Nephron (organoid): ENCODE data around the gene ITPR1.

Source experiments
- H3K27ac Mint-ChIP-seq, 3 experiments: 2 replicates each; pipeline ENCODE4 v1.8.0; 2020; ENCODE audit warnings: mixed read lengths in 3 of 3, mild to moderate bottlenecking in 2 of 3, moderate library complexity in 1 of 3
- H3K27me3 Mint-ChIP-seq: 2 replicates; pipeline ENCODE4 v1.8.0; 2021; ENCODE audit warnings: low read depth, mild to moderate bottlenecking, moderate library complexity, mixed read lengths
- H3K36me3 Mint-ChIP-seq: 2 replicates; pipeline ENCODE4 v1.8.0; 2020; ENCODE audit warnings: low read depth, mixed read lengths
- H3K4me1 Mint-ChIP-seq: 2 replicates; pipeline ENCODE4 v1.8.0; 2020; ENCODE audit warnings: mixed read lengths
- H3K4me3 Mint-ChIP-seq, 3 experiments: 2 replicates each; pipeline ENCODE4 v1.8.0; 2020; ENCODE audit warnings: mild to moderate bottlenecking in 3 of 3, mixed read lengths in 3 of 3, moderate library complexity in 2 of 3
- H3K9me3 Mint-ChIP-seq: 2 replicates; pipeline ENCODE4 v1.8.0; 2020; ENCODE audit warnings: mixed read lengths
- TF ChIP-seq, protein P1 (sequence below), 3 experiments: fragments of 200-600 bp; sonication (generic); IDR thresholded peaks; one replicate each; pipeline ENCODE4 v1.5.0; 2021; ENCODE audit warnings: antibody characterized with exemption in 3 of 3; ENCODE audit not compliant: unreplicated experiment in 3 of 3

The ITPR1 gene

DNA sequence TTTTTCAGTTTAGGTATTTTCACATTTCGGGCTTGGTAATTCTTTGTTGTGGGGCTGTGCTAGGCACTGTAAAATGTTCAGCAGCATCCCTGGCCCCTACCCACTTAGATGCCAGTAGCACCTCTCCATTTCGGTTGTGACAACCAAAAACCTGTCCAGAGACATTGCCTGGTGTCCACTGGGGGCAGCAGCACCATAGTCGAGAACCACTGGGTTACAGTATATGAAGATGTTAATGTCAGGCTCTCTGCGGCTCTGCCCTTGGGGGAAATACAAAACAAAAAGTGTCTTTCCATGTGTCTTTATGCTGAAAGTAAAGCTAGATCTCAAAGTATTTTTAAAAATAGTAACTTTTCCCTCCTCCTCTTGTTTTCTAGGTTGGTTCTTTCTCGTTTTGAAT lies 177.2 kb downstream of the ITPR1 start:
- H3K4me3 Mint-ChIP-seq, result no peak overlapping the region
- TF ChIP-seq, protein P1, sequence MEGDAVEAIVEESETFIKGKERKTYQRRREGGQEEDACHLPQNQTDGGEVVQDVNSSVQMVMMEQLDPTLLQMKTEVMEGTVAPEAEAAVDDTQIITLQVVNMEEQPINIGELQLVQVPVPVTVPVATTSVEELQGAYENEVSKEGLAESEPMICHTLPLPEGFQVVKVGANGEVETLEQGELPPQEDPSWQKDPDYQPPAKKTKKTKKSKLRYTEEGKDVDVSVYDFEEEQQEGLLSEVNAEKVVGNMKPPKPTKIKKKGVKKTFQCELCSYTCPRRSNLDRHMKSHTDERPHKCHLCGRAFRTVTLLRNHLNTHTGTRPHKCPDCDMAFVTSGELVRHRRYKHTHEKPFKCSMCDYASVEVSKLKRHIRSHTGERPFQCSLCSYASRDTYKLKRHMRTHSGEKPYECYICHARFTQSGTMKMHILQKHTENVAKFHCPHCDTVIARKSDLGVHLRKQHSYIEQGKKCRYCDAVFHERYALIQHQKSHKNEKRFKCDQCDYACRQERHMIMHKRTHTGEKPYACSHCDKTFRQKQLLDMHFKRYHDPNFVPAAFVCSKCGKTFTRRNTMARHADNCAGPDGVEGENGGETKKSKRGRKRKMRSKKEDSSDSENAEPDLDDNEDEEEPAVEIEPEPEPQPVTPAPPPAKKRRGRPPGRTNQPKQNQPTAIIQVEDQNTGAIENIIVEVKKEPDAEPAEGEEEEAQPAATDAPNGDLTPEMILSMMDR (IDR thresholded peaks at IDR 0.05; ENCODE audit: unreplicated experiment in 3 of 3), result peak in 1 of 3 experiments; percentile 32
- peaks cover 85% of the 10 kb centered on the region for H3K36me3 Mint-ChIP-seq
- H3K9me3 Mint-ChIP-seq, result no peaks in the 10 kb centered on the region
- no peaks in the 10 kb centered on the region for H3K4me1 Mint-ChIP-seq
- H3K27ac Mint-ChIP-seq, result no peak overlapping the region
- H3K27me3 Mint-ChIP-seq, result no peaks in the 10 kb centered on the region

DNA sequence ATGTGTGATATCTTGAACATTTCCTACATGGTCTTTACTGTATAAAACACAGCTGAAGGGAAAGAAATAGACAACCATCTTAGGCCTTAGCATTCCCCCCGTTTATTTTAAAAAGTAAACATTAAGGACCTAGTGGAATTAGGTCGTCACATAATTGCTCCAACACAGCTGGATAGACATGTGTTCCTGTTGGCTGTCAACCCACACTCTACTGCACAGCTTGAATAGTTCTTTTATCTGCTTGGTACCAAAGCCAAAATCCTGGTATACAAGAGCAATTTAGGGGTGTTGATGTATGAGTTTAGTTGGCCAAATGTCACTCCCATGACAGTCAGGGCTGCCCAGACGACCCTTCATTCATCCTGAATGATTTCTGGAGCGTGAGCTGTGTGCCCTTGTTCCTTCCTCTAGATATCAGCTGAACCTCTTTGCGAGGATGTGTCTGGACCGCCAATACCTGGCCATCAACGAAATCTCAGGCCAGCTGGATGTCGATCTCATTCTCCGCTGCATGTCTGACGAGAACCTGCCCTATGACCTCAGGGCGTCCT lies 179.7 kb downstream of the ITPR1 start:
- TF ChIP-seq, protein P1 (IDR thresholded peaks at IDR 0.05; ENCODE audit: unreplicated experiment in 3 of 3), result no peak
- Mint-ChIP-seq H3K27me3 (no peaks in the 10 kb centered on the region), H3K4me3 (no peak overlapping the region), H3K4me1 (no peaks in the 10 kb centered on the region), H3K9me3 (no peaks in the 10 kb centered on the region), H3K27ac (no peak overlapping the region), H3K36me3 (peaks cover 89% of the 10 kb centered on the region)

DNA sequence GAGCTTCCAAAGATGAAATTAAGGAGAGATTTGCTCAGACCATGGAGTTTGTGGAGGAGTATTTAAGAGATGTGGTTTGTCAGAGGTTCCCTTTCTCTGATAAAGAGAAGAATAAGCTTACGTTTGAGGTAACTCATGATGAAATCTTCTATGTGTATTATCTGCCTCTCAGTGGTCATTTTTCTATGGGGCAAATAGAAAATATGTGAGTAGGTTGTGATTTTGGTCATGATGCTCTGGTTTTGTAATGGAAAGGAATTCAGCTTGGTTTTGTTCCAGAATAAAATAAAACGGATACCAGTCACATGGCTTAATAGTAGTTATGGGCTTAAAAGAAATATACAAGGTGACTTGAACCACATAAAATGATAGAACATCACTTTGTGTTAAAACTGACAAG lies 181.1 kb downstream of the ITPR1 start:
- Mint-ChIP-seq H3K36me3 (peaks cover 88% of the 10 kb centered on the region), H3K27me3 (no peaks in the 10 kb centered on the region), H3K4me1 (no peaks in the 10 kb centered on the region), H3K27ac (no peak overlapping the region), H3K4me3 (no peak overlapping the region), H3K9me3 (no peaks in the 10 kb centered on the region)
- TF ChIP-seq, protein P1 (IDR thresholded peaks at IDR 0.05; ENCODE audit: unreplicated experiment in 3 of 3), result no peak

DNA sequence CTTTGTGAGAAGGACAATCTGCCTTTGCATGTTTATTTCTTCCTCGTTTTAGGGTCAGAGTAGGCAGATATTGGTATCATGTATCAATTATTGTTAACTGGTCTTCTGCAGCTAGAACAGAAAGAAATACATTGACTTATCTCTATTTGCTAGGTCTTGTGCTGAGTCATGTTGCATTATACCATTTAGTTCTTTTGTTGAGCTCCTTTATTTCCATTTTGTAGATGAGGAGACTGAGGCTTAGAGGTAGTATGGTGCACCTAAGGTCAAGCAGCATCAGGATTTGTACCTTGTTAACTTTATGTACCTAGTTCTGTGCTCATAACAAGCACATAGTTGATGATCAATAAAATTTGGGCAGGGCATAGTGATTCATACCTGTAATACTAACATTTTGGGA lies 182.6 kb downstream of the ITPR1 start:
- TF ChIP-seq, protein P1 (IDR thresholded peaks at IDR 0.05; ENCODE audit: unreplicated experiment in 3 of 3), result no peak
- no peaks in the 10 kb centered on the region for H3K4me1 Mint-ChIP-seq
- H3K36me3 Mint-ChIP-seq, result peaks cover 87% of the 10 kb centered on the region
- H3K4me3 Mint-ChIP-seq, result no peak overlapping the region
- H3K9me3 Mint-ChIP-seq, result no peaks in the 10 kb centered on the region
- H3K27me3 Mint-ChIP-seq, result no peaks in the 10 kb centered on the region
- H3K27ac Mint-ChIP-seq, result no peak overlapping the region

DNA sequence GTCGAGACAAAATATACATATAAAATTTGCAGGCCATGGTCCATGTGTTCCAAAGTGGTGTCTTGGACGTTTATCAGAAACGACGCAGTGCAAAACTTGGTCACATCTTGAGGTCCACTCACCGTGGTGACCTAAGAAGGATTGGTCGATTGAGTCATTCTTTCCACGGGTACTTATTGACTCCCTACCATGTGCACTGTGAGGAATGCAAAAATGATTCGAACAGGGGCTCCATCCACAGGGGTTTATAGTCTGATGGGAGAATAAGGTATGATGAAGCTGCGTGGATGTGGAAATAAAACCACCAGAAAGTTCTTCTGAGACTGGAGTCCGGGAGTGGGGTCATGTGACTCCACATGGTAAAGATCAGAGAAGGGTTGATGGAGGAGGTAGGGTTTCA lies 185.2 kb downstream of the ITPR1 start:
- TF ChIP-seq, protein P1 (IDR thresholded peaks at IDR 0.05; ENCODE audit: unreplicated experiment in 3 of 3), result no peak
- Mint-ChIP-seq H3K9me3 (no peaks in the 10 kb centered on the region), H3K27me3 (no peaks in the 10 kb centered on the region), H3K4me3 (no peak overlapping the region), H3K36me3 (peaks cover 85% of the 10 kb centered on the region), H3K4me1 (no peaks in the 10 kb centered on the region), H3K27ac (no peak overlapping the region)

DNA sequence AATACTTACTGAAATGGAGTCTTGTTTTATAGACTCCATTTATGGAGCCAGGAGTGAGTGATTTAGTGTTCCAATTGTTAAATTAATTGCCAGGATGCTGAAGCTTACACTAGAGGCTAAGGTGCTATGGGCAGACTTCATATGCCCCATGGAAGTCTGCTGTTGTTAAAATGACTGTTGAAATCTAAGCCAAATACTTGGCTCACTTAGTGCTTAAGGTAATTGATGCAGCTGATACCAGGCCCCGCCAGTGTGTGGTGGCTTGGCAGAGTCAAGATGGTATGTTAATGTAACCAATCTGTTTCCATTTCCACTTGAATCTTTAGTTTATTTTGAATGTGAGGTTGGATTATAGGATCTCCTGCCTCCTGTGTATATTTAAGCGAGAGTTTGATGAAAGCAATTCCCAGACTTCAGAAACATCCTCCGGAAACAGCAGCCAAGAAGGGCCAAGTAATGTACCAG lies 187.1 kb downstream of the ITPR1 start:
- H3K27me3 Mint-ChIP-seq, result no peaks in the 10 kb centered on the region
- peaks cover 86% of the 10 kb centered on the region for H3K36me3 Mint-ChIP-seq
- no peak overlapping the region for H3K27ac Mint-ChIP-seq
- TF ChIP-seq, protein P1 (IDR thresholded peaks at IDR 0.05; ENCODE audit: unreplicated experiment in 3 of 3), result no peak
- no peak overlapping the region for H3K4me3 Mint-ChIP-seq
- no peaks in the 10 kb centered on the region for H3K9me3 Mint-ChIP-seq
- H3K4me1 Mint-ChIP-seq, result no peaks in the 10 kb centered on the region
